ENCODE measurements around the gene ZFP62.

The ZFP62 gene

GRCh38 chr5:180810210-180810958, 50.7 kb downstream of the ZFP62 start:
- peak; percentile 94 for DNase-seq (ENCODE audit: low spot score)

GRCh38 chr5:180809403-180810209, 51.5 kb downstream of the ZFP62 start:
- peak; percentile 94 for DNase-seq (ENCODE audit: low spot score)

GRCh38 chr5:180808461-180809000, 52.5 kb downstream of the ZFP62 start:
- no peak for DNase-seq (ENCODE audit: low spot score)

- DNase-seq (ENCODE audit: low spot score): no peak
Observed at GRCh38 chr5:180807654-180808414, 53.2 kb downstream of the ZFP62 start.

GRCh38 chr5:180807046-180807445, 54.0 kb downstream of the ZFP62 start:
- DNase-seq (ENCODE audit: low spot score): no peak

- DNase-seq (ENCODE audit: low spot score): peak; percentile 67
Observed at GRCh38 chr5:180806351-180807011, 54.6 kb downstream of the ZFP62 start.

GRCh38 chr5:180804129-180804618, 56.9 kb downstream of the ZFP62 start:
- no peak for DNase-seq (ENCODE audit: low spot score)

- DNase-seq (ENCODE audit: low spot score): peak; percentile 61
Observed at GRCh38 chr5:180803181-180804128, 57.6 kb downstream of the ZFP62 start.

GRCh38 chr5:180802325-180803180, 58.5 kb downstream of the ZFP62 start, which contains the start of gene MGAT1:
Gene MGAT1 (minus strand): TSS chr5:180802806. CDS start chr5:180792971, 9,835 bp downstream.
- peak; percentile 53 for DNase-seq (ENCODE audit: low spot score)

GRCh38 chr5:180801596-180802324, 59.3 kb downstream of the ZFP62 start:
- no peak for DNase-seq (ENCODE audit: low spot score)

GRCh38 chr5:180799902-180800801, 60.9 kb downstream of the ZFP62 start:
- no peak for DNase-seq (ENCODE audit: low spot score)

GRCh38 chr5:180799194-180799593, 61.9 kb downstream of the ZFP62 start:
- no peak for DNase-seq (ENCODE audit: low spot score)

- DNase-seq (ENCODE audit: low spot score): no peak
Observed at GRCh38 chr5:180798193-180798592, 62.9 kb downstream of the ZFP62 start.

Data from pons (tissue), 1 donor.